Kidney capillary endothelial cell (primary cell): ENCODE data around the gene SCGB2A2.

Source experiments
- DNase-seq: peaks from one replicate; pipeline ENCODE4 v3.0.0-alpha.2; 2018; ENCODE audit warnings: low spot score

Gene SCGB2A2

DNA sequence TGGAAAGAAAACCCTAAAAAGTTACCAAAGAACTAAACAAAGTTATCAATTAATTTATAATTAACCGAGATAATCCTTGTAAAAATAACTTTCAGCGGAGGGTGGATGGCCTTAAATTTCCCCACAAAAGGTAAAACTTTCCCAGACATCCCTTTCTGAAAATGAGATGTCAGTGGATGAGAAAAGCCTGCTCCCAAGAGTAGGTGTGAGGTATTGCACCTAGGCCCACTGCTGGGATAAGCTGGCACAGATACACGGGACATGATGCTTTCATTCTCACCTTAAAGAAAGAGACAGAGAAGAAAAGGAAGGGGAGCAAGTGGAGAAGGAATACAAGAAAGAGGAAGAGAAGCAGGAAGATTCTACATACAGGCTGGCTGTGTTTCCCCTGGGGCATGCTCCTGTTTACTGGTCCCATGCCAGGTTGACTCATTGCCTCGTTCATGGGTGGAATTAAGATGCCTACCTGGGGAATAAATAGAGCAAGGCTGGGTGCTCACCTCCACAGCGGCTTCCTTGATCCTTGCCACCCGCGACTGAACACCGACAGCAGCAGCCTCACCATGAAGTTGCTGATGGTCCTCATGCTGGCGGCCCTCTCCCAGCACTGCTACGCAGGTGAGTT lies at the start of gene SCGB2A2:
SCGB2A2 (plus strand) TSS at position 505 of the 625 bp plus-strand sequence; CDS start at position 564, 59 bp downstream.
- no peak for DNase-seq

DNA sequence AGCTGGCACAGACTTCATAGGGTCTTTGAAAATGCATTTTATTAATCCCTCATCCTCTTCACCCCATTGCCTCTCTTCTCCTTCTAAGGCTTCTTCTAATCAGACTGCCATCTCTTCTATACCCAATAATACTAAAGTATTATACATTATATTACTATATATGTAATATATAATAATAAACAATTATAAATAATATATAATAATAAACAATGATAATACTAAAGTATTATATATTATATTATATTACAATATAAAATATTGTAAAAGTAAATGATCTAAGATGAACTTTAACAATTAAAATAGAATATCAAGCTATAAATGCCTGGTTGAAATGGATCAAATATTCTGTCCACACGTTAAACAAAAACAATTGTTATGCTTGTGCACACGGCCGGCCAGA lies 48.5 kb upstream of the SCGB2A2 start:
- no peak for DNase-seq

DNA sequence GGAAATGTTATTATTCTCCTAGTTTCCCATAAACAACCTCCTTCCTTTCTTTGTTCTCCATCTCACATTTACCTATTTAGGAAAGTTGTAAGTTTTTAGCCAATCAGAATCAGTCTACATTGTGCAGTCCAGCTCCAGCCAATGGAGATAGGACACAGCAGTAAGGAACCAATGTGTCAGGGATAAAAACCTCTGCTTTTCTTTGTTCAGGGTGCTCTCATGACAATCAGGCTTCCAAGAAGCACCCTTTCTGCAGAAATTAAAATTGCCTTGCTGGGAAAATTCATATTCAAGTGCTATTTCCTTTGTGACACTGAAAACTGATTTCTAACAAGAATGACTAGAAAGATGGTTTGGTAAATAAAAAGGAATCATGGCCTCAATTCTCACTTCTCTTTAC lies 46.9 kb upstream of the SCGB2A2 start:
- DNase-seq: no peak

DNA sequence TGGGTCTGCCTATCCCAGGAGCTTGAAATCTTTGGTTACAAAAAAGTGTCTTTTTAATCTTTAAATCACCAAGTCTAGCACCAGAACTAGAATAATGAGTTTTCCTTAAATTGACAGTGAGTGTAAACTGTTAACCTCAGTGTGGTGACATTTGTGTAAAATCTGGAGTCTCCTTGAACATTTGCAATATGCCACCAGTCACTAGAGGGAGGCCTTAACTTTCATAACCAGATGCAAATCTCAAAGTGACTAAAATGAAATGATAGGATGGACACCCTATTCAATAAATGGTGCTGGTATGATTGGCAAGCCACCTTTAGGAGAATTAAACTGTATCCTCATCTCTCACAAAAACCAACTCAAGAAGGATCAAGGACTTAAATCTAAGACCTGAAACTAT lies 36.2 kb upstream of the SCGB2A2 start:
- DNase-seq: no peak

DNA sequence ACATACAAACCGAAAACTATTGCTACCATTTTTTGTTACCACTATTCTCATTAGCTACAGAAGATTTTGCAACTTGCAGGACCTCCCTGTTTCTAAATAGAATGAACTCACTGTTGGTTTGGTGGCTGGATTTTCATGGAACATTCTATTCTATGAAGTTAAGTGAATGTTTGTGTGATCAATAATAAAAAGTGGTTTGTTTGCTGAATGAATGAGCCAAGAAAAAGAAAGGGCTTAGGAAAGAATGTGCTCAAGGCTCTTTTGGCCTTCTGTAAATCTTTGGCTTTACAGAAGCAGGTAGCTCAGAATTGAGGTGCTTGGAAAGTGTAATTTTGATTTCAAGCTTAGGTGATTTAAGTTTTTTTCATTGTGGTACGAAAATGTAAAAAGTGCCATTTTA lies 33.8 kb upstream of the SCGB2A2 start:
- DNase-seq: no peak

DNA sequence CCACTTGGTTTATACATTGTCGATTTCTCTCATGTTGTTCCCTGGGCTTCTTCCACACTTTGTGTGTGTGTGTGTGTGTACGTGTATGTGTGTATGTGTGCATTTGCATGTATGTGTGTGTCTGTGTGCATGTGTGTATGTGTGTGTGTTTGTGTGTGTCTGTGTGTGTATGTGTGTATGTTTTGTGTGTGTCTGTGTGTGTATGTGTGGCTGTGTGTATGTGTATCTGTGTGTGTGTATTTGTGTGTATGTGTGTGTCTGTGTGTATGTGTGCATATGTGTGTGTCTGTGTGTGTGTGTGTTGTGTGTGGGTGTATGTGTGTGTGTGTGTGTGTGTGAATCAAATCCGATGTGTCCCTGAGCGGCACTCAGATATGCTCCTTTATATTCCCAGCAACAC lies 32.5 kb upstream of the SCGB2A2 start:
- DNase-seq: no peak

DNA sequence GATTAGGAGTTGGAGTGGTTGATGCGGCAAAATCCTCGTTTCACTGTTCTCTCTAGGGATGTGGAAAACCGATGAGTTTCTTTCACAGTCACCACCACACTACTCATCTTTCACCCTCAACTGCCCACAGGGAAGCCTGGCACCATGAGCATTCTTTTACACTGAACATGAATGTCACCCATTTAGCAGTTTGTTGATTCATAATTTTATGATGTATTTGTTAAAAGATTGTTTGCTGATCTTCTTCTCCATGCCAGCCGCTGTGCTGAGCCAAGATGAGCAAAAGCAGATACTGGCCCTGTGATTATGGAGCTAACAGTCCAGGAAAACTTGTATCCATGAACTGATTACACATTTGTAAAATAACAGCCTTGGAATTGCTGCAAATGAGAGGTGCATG lies 31.8 kb upstream of the SCGB2A2 start:
- no peak for DNase-seq

DNA sequence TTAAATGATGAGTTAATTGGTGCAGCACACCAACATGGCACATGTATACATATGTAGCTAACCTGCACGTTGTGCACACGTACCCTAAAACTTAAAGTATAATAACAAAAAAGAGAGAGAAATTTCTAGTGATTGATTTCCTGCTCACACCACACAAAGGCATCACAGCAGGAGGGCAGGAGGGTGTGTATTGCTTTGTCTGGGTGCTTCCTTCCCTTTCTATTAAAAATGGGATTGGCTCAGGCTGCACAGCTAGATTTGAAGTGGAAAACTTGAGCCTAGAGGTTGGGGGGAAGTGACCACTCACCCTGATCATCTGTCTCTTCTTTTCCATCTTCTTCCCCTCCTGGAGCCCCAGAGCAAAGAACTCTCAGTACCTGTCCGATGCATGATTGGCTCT lies 28.9 kb upstream of the SCGB2A2 start:
- DNase-seq: no peak

DNA sequence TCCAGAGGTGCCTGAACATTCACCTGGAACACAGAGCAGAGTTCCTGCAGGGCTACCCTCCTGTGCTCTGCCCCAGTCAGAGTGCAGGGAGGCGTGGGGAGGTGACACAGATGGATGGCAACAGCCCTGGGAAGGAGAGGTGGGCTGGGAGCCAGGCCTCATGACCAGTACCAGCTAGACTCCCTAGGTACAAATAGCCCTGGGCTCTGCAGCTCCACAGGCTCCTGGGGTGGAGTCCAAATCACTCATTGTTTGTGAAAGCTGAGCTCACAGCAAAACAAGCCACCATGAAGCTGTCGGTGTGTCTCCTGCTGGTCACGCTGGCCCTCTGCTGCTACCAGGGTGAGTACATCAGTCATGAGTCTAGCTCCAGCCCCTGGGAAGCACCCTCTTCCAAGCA lies 27.9 kb upstream of the SCGB2A2 start, which contains the start of gene SCGB1D2:
SCGB1D2 (plus strand) TSS at position 219 of the 400 bp plus-strand sequence; CDS start at position 288, 69 bp downstream.
- DNase-seq: no peak

DNA sequence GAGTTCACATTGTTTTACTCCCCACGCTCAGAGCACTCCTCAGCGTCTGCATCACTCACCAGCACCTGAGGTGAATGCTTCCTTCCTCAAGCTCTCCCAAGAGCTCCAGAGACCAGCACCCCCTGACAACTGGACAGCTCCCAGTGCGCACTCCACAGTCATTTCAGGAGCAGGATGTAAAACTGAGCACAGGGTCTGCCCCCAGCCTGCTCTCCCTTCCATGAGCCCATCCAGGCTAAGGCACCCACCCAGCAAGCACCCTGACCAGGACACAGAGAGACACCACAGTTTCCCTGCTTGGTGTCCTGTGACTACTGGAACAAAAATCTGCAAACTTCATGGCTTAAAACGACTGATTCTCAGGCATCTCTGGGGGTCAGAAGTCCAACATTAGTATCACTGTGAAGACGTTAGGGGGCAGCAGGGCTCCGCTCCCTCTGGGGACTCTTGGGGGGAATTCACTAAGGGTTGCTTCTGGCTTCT lies 24.6 kb upstream of the SCGB2A2 start:
- DNase-seq: peak; percentile 35

DNA sequence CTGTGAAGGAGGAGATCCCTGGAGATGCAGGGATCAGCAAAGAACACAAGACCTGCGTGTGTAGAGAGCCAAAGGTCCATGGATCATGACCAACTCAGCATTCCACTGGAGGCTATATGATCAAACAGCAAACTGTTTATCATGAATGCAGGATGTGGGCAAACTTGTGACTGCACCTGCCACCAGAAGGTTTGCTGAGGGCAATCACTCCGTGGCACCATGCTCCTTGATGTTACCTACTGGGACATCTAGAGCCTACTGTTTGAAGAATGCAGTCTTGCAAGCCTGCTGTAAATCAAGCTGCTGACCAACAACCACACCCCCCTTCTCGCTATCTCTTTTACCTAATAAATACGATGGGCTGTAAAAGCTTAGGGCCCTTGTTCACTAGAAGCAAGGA lies 18.3 kb upstream of the SCGB2A2 start:
- no peak for DNase-seq

DNA sequence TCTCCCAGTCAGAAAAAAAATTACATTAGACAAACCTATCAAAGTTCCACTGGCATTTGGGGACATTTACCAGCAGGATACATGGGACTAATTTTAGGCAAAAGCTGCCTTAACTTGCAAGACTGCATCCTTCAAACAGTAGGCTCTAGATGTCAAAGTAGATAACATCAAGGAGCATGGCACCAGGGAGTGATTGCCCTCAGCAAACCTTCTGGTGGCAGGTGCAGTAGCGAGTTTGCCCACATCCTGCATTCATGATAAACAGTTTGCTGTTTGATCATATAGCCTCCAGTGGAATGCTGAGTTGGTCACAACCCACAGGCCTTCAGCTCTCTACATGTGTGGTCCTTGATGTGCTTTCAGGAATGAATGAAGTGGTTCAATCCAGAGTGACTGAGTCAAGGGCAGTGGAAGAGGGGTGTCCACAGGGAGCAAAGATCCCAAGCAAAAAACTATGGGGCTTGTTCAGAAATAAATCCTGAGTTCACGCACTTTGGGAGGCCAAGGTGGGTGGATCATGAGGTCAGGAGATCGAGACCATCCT lies 15.9 kb upstream of the SCGB2A2 start:
- no peak for DNase-seq

DNA sequence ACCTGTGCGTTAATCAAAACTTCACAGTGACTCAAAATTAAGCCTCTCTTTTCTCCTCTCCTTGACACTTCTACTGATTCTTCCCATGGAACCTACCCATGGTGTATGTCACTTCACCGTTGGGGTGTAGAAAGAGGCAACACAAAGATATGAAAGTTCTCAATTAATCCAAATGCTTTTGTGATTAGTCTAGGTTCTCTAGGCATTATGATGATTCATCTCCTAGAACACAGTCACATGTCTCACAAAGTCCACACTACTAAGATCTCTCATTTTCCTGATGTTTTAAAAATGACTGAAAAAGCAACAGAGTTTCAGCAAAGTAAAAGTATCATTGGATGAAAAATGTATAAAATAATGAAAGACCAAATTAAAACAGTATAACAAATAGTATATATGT lies 13.7 kb upstream of the SCGB2A2 start:
- no peak for DNase-seq

DNA sequence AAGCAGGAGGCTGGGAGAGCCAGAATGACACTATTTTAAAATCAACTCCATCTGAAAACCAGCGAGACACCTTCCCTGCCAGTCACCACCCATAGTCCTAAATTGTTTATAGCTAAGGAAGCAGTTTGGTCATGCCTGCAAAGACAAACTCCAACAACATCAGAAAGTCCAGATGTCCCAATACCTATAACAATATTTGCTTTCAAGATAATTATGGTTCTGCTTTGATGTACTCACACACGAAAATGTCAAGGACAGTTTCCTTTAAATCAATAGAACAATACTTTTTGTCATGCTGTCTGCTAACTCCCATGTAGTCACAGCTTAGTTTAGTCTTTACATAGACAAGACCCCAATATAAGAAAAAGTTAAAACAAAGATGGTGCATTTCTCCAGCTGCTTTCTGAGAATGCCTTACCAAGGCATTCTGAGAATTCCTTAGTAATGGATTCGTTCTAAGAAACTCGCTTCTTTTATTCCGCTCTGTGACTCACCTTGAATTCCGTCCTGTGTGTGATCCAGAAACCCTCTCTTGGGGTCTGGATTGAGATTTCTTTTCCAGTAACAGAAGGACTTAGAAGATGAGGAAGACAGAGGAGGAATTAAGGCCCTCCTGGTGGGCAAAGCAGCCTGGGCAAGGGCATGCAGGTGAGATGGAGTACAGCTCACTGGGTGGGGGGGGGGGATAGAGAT lies 9.6 kb upstream of the SCGB2A2 start:
- DNase-seq: no peak

DNA sequence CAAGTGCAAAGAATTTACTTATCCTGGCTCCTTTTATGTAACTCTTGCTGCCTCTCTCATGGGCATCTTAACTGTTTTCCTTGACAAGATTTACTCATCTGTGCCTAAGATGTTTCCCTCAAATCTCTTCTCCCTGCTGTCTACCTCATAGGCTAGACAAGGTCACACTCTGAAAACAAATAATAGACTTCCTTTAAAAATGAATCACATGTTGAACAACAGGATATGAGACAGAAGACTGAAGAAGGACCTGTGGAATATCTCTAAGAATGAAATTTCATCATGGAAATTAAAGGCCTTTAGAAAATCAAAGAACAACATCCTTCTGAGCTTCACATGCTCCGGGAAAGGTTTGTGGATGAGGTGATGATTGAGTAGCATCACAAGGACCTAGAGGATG lies 6.0 kb upstream of the SCGB2A2 start:
- peak; percentile 85 for DNase-seq

DNA sequence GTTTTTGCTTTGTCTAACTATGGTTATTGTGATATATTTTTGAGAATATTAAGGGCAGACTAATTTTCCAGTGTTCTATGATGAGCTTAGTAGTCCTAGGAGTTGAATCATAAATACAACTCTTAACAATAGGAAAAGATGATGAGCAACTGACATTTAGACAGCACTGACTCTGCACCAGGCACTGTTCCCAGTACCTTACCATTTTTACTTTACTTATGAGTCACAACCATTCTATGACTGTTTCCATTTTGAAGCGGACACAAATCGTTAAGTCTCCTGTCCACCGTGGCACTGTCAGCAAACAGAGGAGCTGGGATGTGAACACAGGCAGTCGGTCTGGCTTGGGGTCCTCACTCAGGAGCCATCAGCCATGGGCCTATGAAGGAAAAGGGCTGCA lies 3.4 kb upstream of the SCGB2A2 start:
- peak; percentile 79 for DNase-seq

DNA sequence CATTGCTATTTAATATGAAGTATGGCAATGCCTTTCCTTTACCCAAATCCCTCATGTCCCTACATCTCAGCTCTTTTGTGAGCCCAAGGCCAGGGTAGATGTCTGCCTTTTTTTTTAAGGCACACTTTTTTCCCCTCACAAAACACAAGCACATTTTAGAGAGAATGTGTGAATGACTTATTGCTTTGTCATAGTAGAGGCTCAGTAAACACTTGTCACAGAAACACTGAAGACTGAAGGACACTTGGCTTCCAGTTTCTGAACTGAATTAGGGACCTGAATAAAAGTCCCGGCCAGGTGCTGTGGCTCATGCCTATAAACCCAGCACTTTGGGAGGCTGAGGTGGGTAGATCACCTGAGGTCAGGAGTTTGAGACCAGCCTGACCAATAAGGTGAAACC lies 2.9 kb upstream of the SCGB2A2 start:
- no peak for DNase-seq

DNA sequence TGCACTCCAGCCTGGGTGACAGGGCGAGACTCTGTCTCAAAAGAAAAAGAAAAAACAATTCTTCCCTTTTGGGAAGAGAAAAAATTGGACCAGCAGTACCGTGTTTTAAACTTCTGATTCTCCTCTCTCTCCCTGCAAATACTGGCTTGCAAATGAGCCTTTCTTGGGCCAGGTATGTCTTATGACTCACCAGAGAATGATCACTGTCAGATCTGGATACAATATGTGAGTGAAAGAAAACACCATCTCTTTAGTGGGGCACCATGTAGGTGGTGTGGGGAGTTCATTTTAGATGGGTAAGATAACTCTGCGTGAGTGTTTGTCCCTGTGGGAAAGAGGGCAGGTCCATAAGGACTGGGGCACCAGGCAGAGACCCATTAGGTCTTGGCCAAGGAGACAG lies 2.4 kb upstream of the SCGB2A2 start:
- DNase-seq: no peak

DNA sequence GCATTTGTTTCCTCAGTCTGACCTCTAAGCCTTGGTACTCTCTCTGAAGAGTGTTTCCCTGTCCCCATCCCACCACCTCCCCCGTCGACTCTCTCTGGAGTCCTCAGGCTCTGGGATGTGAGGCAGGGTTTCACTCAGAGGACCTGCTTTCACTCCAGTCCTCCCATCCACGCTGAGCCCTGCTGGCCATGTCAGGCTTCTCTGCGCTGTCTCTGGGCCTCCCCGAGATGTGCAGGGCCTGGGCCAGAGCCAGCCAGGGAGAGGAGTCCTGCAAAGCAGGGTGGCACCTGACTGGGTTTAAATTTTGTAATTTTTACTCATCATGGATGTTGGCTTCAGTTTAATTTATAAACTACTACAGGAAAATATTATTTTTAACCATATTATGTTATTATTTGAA lies 3.3 kb downstream of the SCGB2A2 start:
- no peak for DNase-seq

DNA sequence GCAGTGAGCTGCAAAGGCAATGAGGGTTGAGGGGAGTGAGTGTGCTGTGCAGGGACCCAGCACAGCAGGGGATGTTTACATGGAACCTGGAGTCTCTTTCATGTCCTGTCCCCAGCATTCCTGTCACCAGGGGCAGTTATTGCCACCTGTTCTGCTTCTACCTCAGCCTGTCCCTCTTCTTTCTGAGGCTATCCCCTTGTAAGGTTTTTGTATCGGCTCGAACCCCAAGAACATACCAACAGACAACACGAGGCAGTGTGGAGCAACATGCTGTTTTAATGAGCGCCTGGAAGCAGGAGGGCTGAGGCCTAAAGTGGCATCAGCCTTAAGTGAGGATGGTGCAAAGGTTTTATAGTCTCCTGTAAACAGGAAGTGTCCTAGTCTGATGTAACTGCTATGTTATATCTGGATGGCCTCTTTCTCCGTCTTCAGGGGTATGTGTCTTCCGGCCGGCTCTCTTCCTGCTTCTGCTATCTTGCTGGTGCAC lies 3.9 kb downstream of the SCGB2A2 start:
- no peak for DNase-seq

DNA sequence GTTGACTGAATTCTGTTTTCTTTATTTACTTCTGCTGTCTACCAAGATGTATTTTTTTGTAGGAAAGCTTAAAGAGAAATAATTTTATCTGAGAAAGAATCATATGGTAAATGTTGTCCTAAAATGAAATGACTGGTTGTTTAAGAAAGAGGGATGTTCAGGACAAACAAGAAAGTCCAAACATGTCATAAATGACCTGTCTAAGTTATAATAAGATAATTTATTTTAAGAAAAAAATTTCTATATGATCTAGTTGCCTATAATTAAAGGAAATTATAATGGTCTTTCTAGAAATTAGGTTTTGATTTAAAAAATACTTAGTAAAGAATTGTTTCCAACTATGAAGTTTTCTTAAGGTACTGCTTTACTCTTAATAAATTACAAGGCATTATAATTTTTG lies 10.5 kb downstream of the SCGB2A2 start:
- DNase-seq: no peak

DNA sequence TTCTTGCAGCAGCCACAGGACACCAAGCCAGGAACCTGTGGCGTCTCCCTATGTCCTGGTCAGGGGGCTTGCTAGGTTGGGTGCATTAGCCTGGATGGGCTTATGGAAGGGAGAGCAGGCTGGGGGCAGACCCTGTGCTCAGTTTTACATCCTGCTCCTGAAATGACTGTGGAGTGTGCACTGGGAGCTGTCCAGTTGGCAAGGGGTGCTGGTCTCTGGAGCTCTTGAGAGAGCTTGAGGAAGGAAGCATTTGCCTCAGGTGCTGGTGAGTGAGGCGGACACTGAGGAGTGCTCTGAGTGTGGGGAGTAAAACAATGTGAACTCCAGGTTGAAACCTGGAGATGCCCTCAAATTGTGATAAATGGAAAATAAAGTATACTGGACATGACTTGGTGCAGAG lies 25.5 kb downstream of the SCGB2A2 start:
- DNase-seq: no peak

DNA sequence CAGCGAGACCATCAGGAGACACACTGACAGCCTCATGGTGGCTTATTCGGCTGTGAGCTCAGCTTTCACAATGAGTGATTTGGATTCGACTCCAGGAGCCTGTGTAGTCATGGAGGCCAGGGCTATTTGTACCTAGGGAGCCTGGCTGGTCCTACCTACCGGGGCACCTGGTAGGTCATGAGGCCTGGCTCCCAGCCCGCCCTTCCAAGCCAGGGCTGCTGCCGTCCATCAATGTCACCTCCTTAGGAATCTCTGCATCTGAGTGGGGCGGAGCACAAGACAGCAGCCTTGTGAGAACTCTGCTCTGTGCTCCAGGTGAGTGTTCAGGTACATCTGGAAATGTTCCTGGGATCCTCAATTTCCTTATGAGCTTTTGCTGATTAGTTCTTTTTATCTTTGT lies 29.0 kb downstream of the SCGB2A2 start, which contains the start of gene SCGB1D4:
SCGB1D4 (minus strand) TSS at position 101 of the 400 bp plus-strand sequence; CDS start at position 36, 65 bp downstream.
- no peak for DNase-seq
